Measurements from ENCODE around the gene DIDO1.

Gene DIDO1

DNA sequence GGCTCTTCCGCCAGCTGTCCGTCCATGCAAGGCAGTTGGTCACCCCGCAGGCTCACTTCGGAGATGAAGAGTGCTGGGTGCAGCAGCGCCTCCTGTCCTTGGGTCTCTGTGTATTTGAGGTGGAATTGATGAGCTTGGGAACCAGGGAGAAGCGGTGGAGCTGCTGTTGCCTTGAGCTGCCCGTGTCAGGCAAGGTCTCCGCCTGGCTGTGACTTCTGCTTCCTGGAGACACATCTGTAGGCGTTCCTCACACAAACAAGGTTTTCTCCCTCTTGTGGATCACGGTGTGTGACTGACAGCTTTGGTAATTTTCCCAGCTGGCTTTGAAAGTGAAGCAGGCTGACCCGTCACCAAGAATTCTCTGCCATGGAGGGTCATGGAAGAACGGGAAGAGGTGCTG lies 23.7 kb upstream of the DIDO1 start:
- peaks cover 18% of the 10 kb centered on the region for H3K4me1 ChIP-seq (ENCODE audit: low read length)
- H3K4me3 ChIP-seq (ENCODE audit: low read length), result no peak overlapping the region
- no peak overlapping the region for H3K4me2 ChIP-seq (ENCODE audit: low read length)
- peaks cover 50% of the 10 kb centered on the region for H3K79me2 ChIP-seq (ENCODE audit: low read length)
- H2AFZ ChIP-seq (ENCODE audit: low read depth, low read length), result no peak overlapping the region
- H3K27ac ChIP-seq (ENCODE audit: low read length), result no peak overlapping the region
- no peak overlapping the region for H3K9ac ChIP-seq (ENCODE audit: low read length)
- no peaks in the 10 kb centered on the region for H3K9me3 ChIP-seq (ENCODE audit: insufficient read depth, low read length)
- H3K27me3 ChIP-seq (ENCODE audit: low read depth, low read length), result no peaks in the 10 kb centered on the region
- no peak for TF ChIP-seq EZH2phosphoT487 (IDR thresholded peaks at IDR 0.05; ENCODE audit: low read depth)
- TF ChIP-seq, protein P1, sequence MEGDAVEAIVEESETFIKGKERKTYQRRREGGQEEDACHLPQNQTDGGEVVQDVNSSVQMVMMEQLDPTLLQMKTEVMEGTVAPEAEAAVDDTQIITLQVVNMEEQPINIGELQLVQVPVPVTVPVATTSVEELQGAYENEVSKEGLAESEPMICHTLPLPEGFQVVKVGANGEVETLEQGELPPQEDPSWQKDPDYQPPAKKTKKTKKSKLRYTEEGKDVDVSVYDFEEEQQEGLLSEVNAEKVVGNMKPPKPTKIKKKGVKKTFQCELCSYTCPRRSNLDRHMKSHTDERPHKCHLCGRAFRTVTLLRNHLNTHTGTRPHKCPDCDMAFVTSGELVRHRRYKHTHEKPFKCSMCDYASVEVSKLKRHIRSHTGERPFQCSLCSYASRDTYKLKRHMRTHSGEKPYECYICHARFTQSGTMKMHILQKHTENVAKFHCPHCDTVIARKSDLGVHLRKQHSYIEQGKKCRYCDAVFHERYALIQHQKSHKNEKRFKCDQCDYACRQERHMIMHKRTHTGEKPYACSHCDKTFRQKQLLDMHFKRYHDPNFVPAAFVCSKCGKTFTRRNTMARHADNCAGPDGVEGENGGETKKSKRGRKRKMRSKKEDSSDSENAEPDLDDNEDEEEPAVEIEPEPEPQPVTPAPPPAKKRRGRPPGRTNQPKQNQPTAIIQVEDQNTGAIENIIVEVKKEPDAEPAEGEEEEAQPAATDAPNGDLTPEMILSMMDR (IDR thresholded peaks at IDR 0.05; ENCODE audit: low read depth, low read length), result no peak
- peaks cover 56% of the 10 kb centered on the region for H3K36me3 ChIP-seq (replicated peaks; ENCODE audit: low read depth, low read length)
- H4K20me1 ChIP-seq (ENCODE audit: insufficient read depth, low read length), result peaks cover 6% of the 10 kb centered on the region; the same call in 1 of the 2 replicates

DNA sequence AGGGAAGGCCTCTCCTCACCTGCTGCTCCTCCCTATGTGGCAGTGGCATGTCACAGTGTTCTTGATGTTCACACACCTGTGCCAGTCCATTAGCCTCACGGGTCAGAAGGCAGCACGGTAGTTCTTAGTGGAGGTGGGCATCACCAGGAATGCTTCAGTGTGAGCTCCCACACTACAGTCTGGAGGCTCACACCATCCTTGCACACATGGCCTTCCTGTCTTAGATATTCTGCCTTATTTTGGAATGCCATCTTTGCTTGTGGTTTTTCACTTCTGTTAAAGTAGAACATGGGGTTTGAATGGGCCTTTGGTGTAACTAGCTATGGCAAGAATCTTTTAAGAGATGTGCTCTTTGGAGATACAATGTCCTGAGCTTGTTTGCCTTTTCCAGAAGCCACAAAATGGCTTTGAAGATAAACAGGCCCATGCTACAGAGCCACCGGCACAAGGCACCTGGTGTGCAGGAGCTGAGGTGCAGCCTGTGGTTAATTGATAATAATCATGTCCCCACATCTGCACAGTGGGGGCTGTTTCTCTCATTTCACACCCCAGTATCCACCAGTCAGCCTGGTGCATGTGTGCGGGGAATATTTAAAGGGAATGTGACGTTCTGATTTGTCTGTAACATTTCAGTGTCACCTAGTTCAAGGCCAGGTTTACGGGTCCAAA lies 23.0 kb upstream of the DIDO1 start:
- no peak overlapping the region for H3K4me2 ChIP-seq (ENCODE audit: low read length)
- no peaks in the 10 kb centered on the region for H4K20me1 ChIP-seq (ENCODE audit: insufficient read depth, low read length)
- H3K79me2 ChIP-seq (ENCODE audit: low read length), result peaks cover 44% of the 10 kb centered on the region

GRCh38 chr20:62947532-62948300 lies 21.4 kb upstream of the DIDO1 start:
- TF ChIP-seq EZH2phosphoT487 (IDR thresholded peaks at IDR 0.05; ENCODE audit: low read depth), result no peak
- TF ChIP-seq, protein P1 (IDR thresholded peaks at IDR 0.05; ENCODE audit: low read depth, low read length), result no peak
- H3K9ac ChIP-seq (ENCODE audit: low read length), result no peak overlapping the region
- H2AFZ ChIP-seq (ENCODE audit: low read depth, low read length), result no peak overlapping the region
- H3K27ac ChIP-seq (ENCODE audit: low read length), result no peak overlapping the region
- H4K20me1 ChIP-seq (ENCODE audit: insufficient read depth, low read length), result no peaks in the 10 kb centered on the region
- peaks cover 35% of the 10 kb centered on the region for H3K79me2 ChIP-seq (ENCODE audit: low read length)
- no peaks in the 10 kb centered on the region for H3K27me3 ChIP-seq (ENCODE audit: low read depth, low read length)
- peaks cover 75% of the 10 kb centered on the region for H3K36me3 ChIP-seq (replicated peaks; ENCODE audit: low read depth, low read length)
- peaks cover 8% of the 10 kb centered on the region; the same call in 1 of the 2 replicates for H3K4me1 ChIP-seq (ENCODE audit: low read length)
- no peak overlapping the region for H3K4me2 ChIP-seq (ENCODE audit: low read length)
- H3K9me3 ChIP-seq (ENCODE audit: insufficient read depth, low read length), result no peaks in the 10 kb centered on the region
- H3K4me3 ChIP-seq (ENCODE audit: low read length), result no peak overlapping the region

More for the DNA sequence above, 23.0 kb upstream of the DIDO1 start:
- Histone ChIP-seq H3K9ac (ENCODE audit: low read length) (no peak overlapping the region), H3K27ac (ENCODE audit: low read length) (no peak overlapping the region), H3K4me3 (ENCODE audit: low read length) (no peak overlapping the region), H3K36me3 (replicated peaks; ENCODE audit: low read depth, low read length) (peaks cover 62% of the 10 kb centered on the region), H3K9me3 (ENCODE audit: insufficient read depth, low read length) (no peaks in the 10 kb centered on the region), H3K4me1 (ENCODE audit: low read length) (peaks cover 11% of the 10 kb centered on the region; the same call in 1 of the 2 replicates), H3K27me3 (ENCODE audit: low read depth, low read length) (no peaks in the 10 kb centered on the region), H2AFZ (ENCODE audit: low read depth, low read length) (no peak overlapping the region)
- TF ChIP-seq, protein P1 (IDR thresholded peaks at IDR 0.05; ENCODE audit: low read depth, low read length), result no peak
- TF ChIP-seq EZH2phosphoT487 (IDR thresholded peaks at IDR 0.05; ENCODE audit: low read depth), result no peak

DNA sequence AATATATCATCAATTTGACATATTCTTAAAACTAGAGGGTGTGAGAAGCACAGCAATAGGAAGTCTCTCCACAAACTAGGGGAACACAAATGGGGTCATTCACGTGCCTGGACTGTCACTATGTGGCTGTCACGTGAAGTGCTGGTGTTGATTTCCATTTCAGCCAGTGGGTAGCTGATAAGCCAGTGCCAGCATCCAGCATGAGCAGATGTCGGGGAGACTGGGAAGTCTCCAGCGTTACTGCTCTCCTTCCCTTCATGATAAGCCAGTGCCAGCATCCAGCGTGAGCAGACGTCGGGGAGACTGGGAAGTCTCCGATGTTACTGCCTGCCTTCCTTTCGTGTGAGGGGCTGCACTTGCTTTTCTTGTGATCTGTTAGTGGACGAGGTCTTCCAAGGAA lies 20.6 kb upstream of the DIDO1 start:
- no peaks in the 10 kb centered on the region for H4K20me1 ChIP-seq (ENCODE audit: insufficient read depth, low read length)
- no peak overlapping the region for H3K27ac ChIP-seq (ENCODE audit: low read length)
- peaks cover 5% of the 10 kb centered on the region; the same call in 1 of the 2 replicates for H3K4me1 ChIP-seq (ENCODE audit: low read length)
- H3K9ac ChIP-seq (ENCODE audit: low read length), result no peak overlapping the region
- H2AFZ ChIP-seq (ENCODE audit: low read depth, low read length), result no peak overlapping the region
- TF ChIP-seq EZH2phosphoT487 (IDR thresholded peaks at IDR 0.05; ENCODE audit: low read depth), result no peak
- TF ChIP-seq, protein P1 (IDR thresholded peaks at IDR 0.05; ENCODE audit: low read depth, low read length), result no peak
- no peak overlapping the region for H3K4me3 ChIP-seq (ENCODE audit: low read length)
- H3K4me2 ChIP-seq (ENCODE audit: low read length), result no peak overlapping the region
- H3K9me3 ChIP-seq (ENCODE audit: insufficient read depth, low read length), result no peaks in the 10 kb centered on the region
- H3K79me2 ChIP-seq (ENCODE audit: low read length), result peaks cover 35% of the 10 kb centered on the region
- no peaks in the 10 kb centered on the region for H3K27me3 ChIP-seq (ENCODE audit: low read depth, low read length)
- peaks cover 80% of the 10 kb centered on the region for H3K36me3 ChIP-seq (replicated peaks; ENCODE audit: low read depth, low read length)
